Retinal pigment epithelial cell (primary cell): Measurements from ENCODE around the gene HPD.
"Not testable (repeated sequence)": the region's sequence is repeated elsewhere in the genome, so short reads cannot be mapped to it uniquely, and the experiment has no call there.

Source experiments
- DNase-seq: peaks from one replicate; pipeline ENCODE4 v3.0.0-alpha.2; 2010; ENCODE audit warnings: low read depth
- H3K4me3 ChIP-seq: 2 replicates; pipeline ENCODE4 v1.5.1; 2011; ENCODE audit warnings: mild to moderate bottlenecking, low read length, control low read depth, moderate library complexity
- CTCF ChIP-seq: conservative IDR thresholded peaks from 2 replicates; pipeline ENCODE4 v1.5.1; 2011; ENCODE audit warnings: low read depth, low read length, control low read depth, inconsistent platforms

HPD gene

GRCh38 chr12:121794534-121795033 is 64.1 kb downstream of the HPD start:
- no peak for DNase-seq
- peak overlapping the region; percentile 9 for H3K4me3 ChIP-seq
- TF ChIP-seq CTCF = no peak

DNA sequence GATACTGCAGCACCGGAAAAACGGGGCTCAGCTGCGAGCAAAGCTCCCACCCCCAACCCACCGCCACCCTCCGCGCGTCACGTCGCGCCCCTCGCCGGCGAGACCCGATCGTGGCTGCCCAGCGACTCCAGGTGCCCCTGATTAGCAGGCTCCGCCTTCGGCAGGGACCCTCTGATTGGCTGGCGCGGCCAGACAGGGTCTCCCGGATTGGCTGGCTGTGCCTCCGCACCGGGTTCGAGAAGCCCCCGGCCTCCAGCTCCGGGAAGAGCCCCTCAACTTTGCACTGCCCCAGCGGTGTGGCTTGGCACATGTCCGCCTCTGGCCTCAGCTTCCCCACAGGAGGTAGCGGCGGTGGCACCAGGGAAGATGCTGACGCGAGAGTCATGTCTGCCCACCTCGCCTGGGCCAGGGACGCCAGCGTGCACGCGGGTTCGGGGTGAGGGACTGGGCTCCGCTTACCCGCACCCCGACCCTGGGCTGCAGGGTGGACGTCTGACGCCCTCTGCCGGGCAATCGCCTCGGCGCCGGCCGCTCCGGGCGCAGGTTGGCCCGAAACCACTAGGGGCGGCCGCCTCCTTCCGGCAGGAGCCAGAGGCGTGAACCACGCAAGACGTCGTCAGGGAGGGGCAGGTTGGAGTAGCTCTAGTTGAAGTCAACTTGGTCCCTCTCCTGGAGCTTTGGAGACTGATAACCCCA is 64.7 kb downstream of the HPD start:
- no peak for DNase-seq
- H3K4me3 ChIP-seq = peak overlapping the region; percentile 63
- peak; percentile 100 for TF ChIP-seq CTCF

DNA sequence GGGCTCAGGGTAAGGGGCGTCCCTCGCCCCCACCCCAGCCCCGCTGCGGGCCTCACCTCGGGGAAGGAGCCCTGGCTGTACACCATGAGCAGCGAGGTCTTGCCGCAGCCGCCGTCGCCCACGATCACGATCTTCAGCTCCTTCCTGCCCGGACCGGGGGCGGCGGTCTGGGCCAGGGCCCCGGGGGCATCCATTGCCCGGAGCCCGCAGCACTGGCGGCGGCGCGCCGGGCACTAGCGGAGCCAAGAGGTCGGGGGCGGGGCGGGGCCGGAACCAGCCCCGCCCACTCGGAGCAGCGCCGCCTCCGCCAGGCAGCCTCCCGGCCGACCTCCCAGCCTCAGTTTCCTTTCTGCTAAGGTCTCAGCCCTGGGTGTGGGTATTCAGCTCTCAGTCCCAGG is 65.2 kb downstream of the HPD start, which contains the start of gene RHOF:
TSS of gene RHOF (minus strand) at position 249 of the 398 bp plus-strand sequence. CDS start at position 194, 55 bp downstream.
- no peak for DNase-seq

GRCh38 chr12:121792607-121793439 is 65.8 kb downstream of the HPD start:
- peak overlapping the region; percentile 63 for H3K4me3 ChIP-seq
- no peak for DNase-seq
- peak; percentile 5 for TF ChIP-seq CTCF

More for the DNA sequence above, 65.2 kb downstream of the HPD start, which contains the start of gene RHOF:
- no peak for TF ChIP-seq CTCF
- H3K4me3 ChIP-seq = peak within 1 kb of the TSS; percentile 63

GRCh38 chr12:121791671-121792551 is 66.7 kb downstream of the HPD start:
- no peak for TF ChIP-seq CTCF
- peak overlapping the region; percentile 63 for H3K4me3 ChIP-seq
- DNase-seq = no peak

DNA sequence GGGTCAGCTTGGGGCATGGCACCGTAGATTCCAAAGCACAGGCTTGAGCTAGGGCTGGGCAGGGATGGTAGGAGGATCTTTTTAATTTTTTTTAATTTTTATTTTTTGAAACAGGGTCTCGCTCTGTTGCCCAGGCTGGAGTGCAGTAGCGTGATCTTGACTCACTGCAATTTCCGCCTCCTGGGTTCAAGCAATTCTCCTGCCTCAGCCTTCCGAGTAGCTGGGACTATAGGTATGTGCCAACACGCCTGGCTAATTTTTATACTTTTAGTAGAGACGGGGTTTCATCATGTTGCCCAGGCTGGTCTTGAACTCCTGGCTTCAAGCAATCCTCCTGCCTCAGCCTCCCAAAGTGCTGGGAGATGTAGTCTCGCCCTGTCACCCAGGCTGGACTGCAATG is 67.9 kb downstream of the HPD start:
- not testable (repeated sequence) for H3K4me3 ChIP-seq, DNase-seq
